Activated CD4-positive, alpha-beta T cell treated with anti-CD3 and anti-CD28 coated beads for 4 hours (primary cell): ENCODE measurements around the gene CCDC9.
"Not testable (repeated sequence)": the region's sequence is repeated elsewhere in the genome, so short reads cannot be mapped to it uniquely, and the experiment has no call there.

Source experiments
- DNase-seq, 2 donors: peaks; one replicate each; pipeline ENCODE4 v3.0.0-alpha.2; 2020

CCDC9 gene

DNA sequence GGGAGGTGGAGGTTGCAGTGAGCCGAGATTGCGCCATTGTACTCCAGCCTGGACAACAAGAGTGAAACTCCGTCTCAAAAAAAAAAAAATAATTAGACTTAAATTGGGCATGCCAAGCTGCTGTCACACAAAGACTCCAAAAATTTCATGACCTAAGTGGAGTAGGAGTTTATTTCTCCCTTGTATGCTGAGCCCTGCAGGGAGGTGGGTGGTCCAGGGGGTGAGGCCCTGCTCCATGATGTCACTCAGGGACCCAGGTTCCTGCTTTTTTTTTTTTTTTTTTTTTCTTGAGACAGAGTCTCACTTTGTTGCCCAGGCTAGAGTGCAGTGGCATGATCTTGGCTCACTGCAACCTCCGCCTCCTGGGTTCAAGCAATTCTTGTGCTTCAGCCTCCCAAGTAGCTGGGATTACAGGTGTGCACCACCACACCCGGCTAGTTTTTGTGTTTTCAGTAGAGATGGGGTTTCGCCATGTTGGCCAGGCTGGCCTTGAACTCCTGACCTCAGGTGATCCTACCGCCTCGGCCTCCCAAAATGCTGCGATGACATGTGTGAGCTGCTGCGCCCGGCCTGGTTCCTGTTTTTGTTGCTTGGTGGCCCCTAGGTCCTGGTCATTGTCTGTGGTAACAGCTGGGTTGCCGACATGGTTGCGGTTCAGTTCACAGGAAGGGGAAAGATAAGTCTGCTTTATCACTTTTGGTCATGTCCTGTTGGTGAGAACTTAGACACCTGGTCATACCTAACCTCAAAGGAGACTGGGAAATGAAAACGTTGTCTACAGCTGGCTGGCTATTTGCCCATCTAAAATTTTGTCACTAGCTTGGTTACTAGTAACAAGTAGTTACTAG is 5.8 kb downstream of the CCDC9 start:
- not testable (repeated sequence) for DNase-seq

DNA sequence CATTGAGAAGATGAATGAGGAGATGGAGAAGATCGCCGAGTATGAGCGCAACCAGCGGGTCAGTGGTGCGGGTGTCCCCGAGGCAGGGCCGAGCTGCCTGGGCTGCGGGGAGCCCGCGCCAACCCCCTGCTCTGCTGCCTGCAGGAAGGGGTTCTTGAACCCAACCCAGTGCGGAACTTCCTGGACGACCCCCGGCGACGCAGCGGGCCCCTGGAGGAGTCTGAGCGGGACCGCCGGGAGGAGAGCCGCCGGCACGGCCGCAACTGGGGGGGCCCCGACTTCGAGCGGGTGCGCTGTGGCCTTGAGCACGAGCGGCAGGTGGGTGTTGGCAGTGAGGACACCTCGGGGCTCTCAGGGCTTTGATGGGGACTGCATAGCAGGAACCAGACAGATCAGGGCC is 8.3 kb downstream of the CCDC9 start:
- no peak for DNase-seq

DNA sequence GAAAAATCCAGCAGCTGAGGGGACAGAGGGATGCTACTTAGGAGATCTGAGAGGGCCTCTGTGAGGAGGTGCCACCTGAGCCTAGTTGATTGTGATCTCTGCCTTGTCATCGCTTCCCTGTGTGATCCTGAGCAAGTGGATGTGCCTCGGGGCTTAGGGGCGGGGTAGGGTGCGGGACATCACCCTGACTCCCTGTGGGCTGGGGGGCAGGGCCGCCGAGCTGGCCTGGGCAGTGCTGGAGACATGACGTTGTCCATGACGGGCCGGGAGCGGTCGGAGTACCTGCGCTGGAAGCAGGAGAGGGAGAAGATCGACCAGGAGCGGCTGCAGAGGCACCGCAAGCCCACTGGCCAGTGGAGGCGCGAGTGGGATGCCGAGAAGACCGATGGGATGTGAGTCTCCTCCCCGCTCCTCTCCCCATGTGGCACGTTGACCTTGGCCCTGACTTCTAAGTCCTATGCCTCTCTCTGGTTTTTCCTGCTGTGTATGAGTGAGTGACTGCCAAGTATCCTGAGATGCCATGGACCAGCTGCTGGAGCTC is 10.1 kb downstream of the CCDC9 start:
- no peak for DNase-seq

DNA sequence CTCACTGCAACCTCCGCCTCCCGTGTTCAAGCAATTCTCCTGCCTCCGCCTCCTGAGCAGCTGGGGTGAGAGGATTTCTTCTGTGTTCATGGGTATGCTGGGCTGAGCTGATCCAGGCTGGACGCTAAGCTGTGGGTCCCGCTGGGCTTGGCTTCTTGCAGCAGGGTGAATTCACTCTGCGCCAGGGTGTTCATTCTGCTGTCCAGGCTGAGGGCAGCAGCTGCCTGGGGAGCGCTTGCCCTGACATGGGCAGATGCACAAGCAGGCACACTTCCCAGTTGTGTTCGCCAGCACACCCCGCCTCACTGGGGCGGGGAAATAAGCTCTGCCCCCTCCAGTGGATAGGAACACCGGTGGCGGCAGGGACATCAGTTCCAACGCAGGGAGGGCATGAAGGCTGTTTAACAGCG is 11.0 kb downstream of the CCDC9 start:
- no peak for DNase-seq

DNA sequence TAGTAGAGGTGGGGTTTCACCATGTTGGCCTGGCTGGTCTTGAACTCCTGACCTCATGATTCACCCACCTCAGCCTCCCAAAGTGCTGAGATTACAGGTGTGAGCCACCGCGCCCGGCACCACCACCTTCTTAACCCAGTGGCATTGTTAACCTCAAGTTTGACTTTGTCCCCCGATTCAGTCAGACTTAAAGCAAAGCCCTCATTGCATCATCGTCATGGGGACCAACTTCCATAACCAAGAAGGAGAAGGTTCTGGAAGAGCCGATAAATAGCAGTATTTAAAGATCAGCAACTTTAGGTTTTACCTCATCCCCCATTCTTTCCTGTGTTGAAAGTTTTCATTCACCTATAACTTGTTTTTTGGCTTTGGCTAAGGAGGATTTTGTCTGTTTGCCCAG is 11.7 kb downstream of the CCDC9 start:
- no peak for DNase-seq

DNA sequence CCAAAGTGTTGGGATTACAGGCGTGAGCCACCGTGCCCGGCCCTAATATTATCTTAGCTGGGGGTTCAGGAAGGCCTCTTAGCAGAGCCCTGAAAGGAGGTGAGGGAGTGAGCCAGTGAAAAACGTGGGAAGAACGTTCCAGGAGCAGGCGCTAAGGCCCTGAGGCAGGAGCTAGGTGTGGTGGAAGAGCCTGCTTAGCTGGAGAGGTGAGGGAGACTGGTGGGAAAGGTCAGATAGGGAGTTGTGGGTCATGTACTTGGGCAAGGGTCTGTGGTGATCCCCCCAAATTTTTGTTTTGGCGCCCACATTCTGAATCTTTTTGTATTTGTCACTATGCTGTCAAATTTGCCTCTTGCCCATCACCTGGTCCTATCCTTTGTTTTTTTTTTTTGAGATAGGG is 13.3 kb downstream of the CCDC9 start:
- DNase-seq, result no peak

DNA sequence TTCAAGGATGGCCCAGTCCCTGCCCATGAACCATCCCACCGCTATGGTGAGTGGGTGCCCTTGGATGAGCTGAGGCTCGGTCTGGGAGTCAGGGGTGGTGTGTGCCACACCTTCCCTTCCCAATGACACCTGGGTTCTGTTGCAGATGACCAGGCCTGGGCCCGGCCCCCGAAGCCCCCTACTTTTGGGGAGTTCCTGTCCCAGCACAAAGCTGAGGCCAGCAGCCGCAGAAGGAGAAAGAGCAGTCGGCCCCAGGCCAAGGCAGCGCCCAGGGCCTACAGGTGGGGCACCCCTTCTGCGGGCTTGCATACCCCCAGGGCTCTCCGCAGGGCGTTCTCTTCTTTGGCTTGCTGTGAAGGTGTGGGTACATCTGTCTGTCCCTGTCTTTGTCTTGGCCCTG is 14.1 kb downstream of the CCDC9 start:
- DNase-seq, result no peak

DNA sequence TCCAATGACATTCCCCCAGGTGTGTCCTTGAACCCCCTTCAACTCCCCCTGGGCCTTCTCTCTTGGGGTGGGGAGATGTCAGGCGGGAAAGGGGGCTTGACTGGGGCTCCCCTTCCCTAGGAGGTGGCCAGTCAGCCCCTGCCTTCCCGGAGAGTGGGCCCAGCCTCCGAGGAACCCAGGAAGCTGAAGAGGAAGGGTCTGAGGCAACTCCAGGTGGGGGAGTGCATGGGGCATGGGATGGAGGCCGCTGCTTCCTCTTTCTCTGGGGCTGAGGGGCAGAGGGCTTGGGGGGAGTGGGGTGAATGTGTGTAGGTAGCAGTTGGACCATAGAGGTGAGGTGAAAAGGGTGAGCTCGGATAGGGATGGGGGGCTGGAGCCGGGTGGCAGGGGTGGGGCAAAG is 15.6 kb downstream of the CCDC9 start:
- DNase-seq, result no peak

DNA sequence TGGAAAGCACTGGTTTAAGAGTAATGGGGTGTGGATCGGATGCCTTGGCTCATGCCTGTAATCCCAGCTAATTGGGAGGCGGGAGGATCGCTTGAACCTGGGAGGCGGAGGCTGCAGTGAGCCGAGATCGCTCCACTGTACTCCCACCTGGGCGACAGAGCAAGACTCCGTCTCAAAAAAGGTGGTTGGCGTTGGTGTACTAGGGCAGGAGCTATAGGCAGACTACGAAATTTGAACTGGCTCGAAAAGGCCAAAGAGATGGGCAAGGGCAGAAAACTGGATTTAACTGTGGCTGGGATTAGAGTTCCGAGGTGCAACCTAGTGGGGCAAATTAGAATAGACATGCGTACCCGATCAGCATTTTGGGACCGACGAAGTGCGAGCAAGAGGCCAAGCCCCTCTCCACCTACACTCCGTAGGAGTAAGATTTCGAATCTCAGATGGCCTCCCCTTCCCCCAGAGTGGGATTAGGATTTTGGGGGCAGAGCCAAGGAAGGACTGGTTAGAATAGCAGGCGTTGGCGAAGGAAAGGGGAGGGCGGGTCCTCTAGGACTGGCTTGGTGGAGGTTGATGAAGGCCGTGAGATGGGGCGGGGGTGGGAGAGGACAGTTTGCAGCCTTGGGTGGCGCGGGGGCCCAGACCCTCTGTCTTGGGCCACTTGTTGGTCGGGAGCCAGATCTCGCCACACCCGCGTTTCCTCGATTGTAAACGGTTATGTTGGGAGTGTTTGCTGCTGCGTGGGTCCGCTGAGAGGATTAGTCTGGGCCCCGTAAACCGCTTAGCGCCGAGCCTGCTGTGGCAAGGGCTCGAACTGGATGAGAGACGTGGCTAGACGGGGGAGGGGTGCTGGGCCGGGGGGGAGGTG is 16.4 kb downstream of the CCDC9 start:
- peak; percentile 69 to 71 for DNase-seq

DNA sequence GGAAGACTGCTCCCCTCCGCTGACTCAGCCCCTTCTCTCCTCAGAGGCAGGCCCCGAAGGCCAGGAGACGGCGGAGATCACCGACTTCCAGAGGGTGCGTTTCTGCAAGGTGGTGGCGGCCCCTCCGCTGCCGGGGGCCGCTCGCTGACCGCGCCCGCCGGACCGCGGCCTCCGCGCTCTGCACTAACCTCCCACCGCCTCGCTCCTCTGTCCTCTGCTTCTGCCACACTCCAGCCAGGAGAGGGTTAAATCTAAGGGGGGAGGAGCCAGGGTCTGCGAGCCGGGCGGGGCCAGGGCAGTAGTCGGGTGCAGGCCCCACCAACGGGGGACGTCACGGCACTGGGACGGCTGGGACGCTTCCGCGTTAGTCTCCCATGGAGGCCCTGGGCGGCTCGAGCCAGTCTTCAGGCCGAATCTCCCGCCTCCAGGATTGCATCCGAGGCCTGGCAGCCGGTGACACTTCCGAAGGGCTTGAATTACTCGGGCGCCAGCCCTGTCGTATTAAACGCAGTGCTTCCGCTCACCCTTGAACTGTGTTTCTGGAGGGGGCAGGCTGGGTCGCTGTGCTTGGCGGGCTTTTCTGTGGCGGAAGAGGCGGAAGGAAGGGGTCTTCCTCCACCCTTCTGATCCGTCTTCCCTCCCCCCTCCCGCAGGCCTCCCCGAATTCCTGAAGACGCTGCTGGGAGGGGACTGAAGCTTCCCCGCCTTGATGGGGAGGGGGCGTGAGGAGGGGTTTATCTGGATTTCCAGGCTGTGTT is 17.2 kb downstream of the CCDC9 start:
- DNase-seq, result peak; percentile 89 to 90

DNA sequence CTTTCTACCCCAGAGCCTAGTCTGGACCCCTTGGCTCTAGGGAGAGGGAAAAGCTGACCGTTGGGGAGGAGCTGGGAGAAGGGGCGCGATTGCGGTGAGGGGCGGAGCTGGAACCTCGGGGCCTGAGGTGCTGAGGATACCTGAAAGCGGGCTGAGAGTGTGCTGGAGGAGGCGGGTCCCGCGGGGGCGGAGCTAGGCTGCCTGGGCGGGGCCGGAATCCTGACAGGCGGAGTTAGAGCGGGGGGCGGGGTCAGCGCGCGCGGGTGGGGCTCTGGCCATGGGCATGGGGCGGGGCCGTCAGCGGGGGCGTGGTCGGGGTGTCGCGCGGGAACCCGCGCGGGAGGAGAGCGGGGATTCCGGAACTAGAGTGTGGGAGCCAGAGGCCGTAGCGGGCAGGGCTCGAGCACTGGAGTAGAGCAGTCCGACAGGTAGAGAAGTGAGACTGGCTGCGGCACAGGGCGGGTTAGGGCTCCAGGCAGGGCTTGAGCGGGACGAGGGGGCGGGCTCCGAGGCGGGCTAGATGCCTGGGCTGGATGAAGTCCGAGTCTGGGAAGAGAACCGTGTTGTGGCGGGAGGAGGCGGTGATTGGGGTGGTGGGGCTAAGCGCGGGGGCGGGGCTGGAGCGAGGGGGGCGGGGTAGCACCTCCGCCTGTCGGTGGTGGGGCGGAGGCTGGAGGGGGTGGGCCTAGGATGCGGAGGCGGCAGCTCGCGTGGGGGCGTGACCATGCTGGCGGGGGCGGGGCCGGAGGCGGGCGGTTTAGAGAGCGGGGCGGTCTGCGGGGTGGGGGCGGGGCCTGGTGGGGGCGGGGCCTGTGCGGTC is 18.0 kb downstream of the CCDC9 start, which contains the start of gene INAFM1:
Gene INAFM1 (plus strand): TSS at position 815 of the 820 bp plus-strand sequence. CDS start 35 bp downstream, outside the sequence.
- peak; percentile 100 for DNase-seq

DNA sequence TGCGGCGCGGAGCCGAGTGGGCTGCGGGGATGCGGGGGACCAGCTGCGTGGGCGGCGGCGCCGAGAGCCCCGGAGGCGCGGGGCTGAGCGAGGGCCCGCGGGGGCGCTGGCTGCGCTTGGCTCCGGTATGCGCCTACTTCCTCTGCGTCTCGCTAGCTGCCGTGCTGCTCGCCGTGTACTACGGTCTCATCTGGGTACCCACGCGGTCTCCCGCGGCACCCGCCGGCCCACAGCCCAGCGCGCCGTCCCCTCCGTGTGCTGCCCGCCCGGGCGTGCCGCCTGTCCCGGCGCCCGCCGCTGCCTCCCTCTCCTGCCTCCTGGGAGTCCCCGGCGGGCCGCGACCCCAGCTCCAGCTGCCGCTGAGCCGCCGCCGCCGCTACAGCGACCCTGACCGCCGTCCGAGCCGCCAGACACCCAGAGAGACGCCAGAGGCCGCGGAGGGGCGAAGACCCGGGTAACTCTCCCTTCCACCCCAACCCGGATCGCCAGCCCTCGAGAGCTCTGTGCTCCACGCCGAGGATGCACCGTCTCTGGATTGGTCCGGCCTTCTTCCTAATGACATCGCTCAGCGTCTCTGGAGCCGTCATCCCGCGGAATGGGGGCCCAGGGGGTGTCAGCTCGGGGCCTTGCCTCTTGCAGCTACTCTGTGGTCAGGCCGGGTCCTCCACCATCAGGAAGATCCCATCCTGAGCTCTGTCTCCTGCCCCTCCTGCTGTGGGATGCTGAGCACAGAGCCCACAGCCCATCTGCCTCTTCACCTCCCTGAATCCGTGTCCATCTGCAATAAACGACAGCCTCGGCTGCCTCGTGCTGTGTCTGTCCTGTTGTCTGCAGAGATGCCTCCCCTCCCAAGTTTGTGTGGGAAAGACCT is 18.8 kb downstream of the CCDC9 start:
- DNase-seq, result peak in 1 of 2 donors; percentile 31

DNA sequence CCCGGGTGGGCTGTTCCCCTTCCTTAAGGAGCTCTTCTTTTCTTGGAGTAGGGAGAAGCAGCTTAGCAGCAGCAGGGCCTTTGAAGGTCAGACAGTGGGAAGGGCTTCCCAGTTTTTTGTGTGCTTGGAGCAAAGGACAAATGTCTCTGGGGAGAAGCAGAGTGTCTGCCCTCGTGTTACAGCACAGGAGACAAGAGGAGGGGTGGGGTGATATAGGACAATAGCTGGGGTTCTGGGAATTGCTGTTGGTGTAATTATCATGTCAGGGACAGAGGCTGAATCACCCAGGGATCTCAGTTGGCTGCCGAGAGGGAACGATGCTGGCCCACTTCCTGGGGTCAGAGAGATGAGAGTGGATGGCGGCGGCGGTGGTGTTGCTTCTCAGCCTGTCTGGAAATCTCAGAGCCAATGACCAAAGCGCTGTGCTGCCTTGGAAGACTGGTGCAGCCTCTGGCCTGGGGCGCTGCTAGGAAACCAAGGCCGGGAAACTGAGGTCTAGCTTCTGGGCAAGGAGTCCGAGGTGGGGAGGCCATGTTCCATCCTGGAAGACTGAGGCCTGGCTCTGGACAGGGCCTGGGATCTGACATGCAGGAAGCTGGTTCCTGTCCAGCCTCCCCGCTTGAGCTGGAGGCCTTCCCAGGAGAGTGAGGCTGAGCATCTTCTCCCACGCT is 19.6 kb downstream of the CCDC9 start:
- DNase-seq, result no peak

DNA sequence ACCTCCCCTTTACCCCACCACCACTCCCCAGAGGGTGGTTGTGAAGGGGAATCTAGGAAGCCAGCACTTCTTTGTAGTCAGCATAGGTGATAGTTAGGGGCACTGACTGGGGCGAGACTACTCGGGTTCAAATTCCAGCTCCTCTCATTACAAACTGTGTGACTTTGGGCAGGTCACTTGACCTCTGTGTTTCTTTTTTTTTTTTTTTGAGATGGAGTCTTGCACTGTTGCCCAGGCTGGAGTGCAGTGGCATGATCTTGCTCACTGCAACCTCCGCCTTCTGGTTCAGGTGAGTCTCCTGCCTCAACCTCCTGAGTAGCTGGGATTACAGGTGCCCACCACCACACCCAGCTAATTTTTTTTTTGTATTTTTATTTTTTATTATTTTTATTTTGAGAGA is 20.2 kb downstream of the CCDC9 start:
- not testable (repeated sequence) for DNase-seq

DNA sequence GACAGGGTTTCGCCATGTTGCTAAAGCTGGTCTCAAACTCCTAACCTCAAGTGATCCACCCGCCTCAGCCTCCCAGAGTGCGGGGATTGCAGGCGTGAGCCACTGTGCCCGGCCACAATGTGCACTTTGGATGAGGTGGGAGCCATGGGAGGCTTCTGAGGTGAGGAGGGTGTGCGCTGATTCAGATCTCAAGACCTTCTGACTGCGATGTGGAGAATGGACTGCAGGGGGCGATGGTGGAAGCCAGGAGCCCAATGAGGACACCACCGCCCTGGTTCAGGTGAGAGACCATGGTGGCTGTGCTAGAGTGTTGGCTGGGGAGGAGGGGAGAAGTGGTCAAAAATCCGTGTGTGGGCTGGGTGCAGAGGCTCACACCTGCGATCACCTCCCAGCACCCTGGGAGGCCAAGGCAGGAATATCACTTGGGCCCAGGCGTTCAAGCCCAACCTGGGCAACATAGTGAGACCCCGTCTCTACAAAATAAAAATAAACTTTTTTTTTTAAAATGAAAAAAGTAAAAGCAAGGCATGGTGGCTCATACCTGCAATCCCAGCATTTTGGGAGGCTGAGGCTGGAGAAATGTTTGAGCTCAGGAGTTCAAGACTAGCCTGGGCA is 24.0 kb downstream of the CCDC9 start:
- peak in 1 of 2 donors; percentile 55 for DNase-seq

DNA sequence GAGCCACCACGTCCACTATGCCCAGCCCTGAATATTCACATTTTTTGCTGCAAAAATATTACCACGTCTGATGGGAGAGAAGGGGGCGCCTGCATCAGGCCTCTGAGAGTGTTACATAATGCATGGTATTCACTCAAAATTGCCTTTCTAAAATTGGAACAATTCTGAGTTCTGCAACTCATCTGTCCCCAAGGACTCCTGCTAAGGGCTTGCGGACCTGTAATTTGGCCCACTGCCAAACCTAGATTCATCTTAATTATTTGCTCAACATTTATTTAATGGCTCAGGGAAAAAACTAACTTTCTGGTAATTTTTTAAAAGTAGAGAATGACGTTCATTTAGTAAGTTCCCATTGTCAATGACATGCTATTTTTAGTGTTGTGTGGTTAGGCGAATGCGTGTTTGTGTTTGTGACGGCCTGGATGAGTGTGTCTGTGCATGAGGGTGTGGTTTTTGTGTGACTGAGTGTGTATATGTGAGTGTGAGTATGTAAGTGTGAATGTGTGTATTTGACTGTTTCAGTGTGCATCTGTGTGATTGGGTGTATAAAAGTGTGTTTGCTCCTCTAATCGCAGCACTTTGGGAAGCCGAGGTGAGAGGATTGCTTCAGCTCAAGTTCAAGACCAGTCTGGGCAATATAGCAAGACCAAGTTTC is 27.2 kb downstream of the CCDC9 start:
- DNase-seq, result no peak

DNA sequence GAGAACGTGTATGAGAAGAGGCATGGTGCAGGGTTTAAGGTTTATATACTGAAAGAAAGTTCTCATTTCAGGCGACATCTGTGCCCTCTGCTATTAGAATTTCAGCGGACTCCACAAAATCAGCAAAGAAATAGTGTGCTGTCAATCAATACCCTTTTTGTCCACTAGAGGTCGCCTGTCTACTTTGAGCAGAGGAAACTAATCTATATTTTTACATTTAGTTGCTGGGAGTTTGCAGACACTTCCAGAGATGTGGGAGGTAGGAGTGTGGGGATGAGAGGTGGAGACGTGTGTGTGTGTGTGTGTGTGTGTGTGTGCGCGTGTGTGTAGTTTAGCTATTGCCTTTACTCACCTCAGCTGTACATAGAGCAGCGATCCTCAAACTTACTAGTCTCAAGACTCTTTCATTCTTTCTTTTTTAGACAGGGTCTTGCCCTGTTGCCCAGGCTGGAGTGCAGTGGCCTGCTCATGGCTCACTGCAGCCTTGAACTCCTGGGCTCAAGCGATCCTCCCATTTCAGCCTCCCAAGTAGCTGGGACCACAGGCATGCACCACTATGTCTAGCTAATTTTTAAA is 28.1 kb downstream of the CCDC9 start:
- DNase-seq, result peak; percentile 53 to 68

DNA sequence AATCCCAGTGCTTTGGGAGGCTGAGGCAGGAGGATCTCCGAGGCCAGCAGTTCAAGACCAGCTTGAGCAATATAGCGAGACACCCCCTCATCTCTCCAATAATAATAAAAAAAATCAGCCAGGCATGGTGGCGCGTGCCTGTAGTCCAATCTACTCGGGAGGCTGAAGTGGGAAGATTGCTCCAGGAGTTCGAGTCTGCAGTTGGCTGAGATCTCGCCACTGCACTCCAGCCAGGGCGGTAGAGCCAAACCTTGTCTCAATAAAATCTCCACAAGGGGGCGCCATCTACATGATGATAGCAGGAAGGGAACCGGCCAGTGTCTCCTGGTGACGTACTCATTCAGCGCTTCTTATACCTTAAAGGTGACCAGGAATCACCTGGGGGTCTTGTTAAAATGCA is 39.7 kb downstream of the CCDC9 start:
- DNase-seq, result peak; percentile 83 to 90

DNA sequence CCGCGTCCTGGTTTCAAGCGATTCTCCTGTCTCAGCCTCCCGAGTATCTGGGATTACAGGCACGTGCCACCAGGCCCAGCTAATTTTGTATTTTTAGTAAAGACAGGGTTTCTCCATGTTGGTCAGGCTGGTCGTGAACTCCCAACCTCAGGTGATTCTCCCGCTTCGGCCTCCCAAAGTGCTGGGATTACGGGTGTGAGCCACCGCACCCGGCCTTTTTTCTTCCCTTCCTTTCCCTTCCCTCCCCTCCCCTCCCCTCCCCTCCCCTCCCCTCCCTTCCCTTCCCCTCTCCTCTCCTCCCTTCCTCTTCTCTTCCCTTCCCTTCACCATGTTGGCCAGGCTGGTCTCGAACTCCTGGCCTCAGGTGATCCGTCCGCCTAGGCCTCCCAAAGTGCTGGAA is 44.5 kb downstream of the CCDC9 start:
- DNase-seq, result not testable (repeated sequence)
